Stimulated activated CD8-positive, alpha-beta memory T cell treated with anti-CD3 and anti-CD28 coated beads, Interleukin-4, amount 100 ng/mL, for 1 hour (primary cell): Measurements from ENCODE around the gene CCND1.
"Not testable (repeated sequence)": the region's sequence is repeated elsewhere in the genome, so short reads cannot be mapped to it uniquely, and the experiment has no call there.

Source experiments
- DNase-seq, 2 donors: peaks; one replicate each; pipeline ENCODE4 v3.0.0-alpha.2; 2020; ENCODE audit warnings: low read depth in 2 of 2, low spot score in 1 of 2

CCND1 gene

GRCh38 chr11:69617682-69618081 lies 23.3 kb upstream of the CCND1 start:
- DNase-seq, result no peak

GRCh38 chr11:69618237-69618636 lies 22.7 kb upstream of the CCND1 start:
- DNase-seq, result no peak

GRCh38 chr11:69620683-69621290 lies 20.2 kb upstream of the CCND1 start:
- no peak for DNase-seq

GRCh38 chr11:69622097-69622681 lies 18.8 kb upstream of the CCND1 start:
- DNase-seq, result not testable (repeated sequence)

GRCh38 chr11:69624293-69624692 lies 16.7 kb upstream of the CCND1 start:
- DNase-seq, result no peak

- no peak for DNase-seq
These were observed 15.5 kb upstream of the CCND1 start for GRCh38 chr11:69625476-69625875.

GRCh38 chr11:69627551-69627950 lies 13.4 kb upstream of the CCND1 start:
- no peak for DNase-seq

GRCh38 chr11:69630017-69630416 lies 10.9 kb upstream of the CCND1 start:
- no peak for DNase-seq

- no peak for DNase-seq
These were observed 10.5 kb upstream of the CCND1 start for GRCh38 chr11:69630424-69630823.

GRCh38 chr11:69632900-69633299 lies 8.1 kb upstream of the CCND1 start:
- DNase-seq, result no peak

- no peak for DNase-seq
These were observed 6.9 kb upstream of the CCND1 start for GRCh38 chr11:69634069-69634468.

GRCh38 chr11:69634590-69634989 lies 6.4 kb upstream of the CCND1 start:
- DNase-seq, result no peak

GRCh38 chr11:69635195-69635594 lies 5.8 kb upstream of the CCND1 start:
- no peak for DNase-seq

- no peak for DNase-seq
These were observed 5.0 kb upstream of the CCND1 start for GRCh38 chr11:69635804-69636511.

GRCh38 chr11:69636512-69637197 lies 4.3 kb upstream of the CCND1 start:
- DNase-seq, result no peak

- no peak for DNase-seq
These were observed 3.6 kb upstream of the CCND1 start for GRCh38 chr11:69637198-69637940.

GRCh38 chr11:69637941-69638871 lies 2.8 kb upstream of the CCND1 start:
- no peak for DNase-seq

GRCh38 chr11:69638941-69639681 lies 1.8 kb upstream of the CCND1 start:
- DNase-seq, result no peak

- no peak for DNase-seq
These were observed 1.1 kb upstream of the CCND1 start for GRCh38 chr11:69639831-69640230.
